ENCODE measurements around the gene ICAM4.
A peak's percentile ranks its signal among the peaks of the same experiment; 100 is the strongest.
"Not testable (repeated sequence)": the region's sequence is repeated elsewhere in the genome, so short reads cannot be mapped to it uniquely, and the experiment has no call there.

The ICAM4 gene

GRCh38 chr19:10286803-10287737 is at the start of gene ICAM4:
Gene ICAM4 (plus strand): TSS chr19:10286955. CDS start chr19:10287013, 58 bp downstream.
- peaks cover 13% of the 10 kb centered on the region for H3K4me1 ChIP-seq
- no peaks in the 10 kb centered on the region for H3K9me3 ChIP-seq
- no peak for DNase-seq (ENCODE audit: low spot score in 2 of 2)
- no peak within 1 kb of the TSS for H3K4me3 ChIP-seq
- no peaks in the 10 kb centered on the region for H3K27me3 ChIP-seq (ENCODE audit: low read depth)
- H3K36me3 ChIP-seq (replicated peaks), result no peaks in the 10 kb centered on the region
- in situ Hi-C loops (cut with MboI; ENCODE audit: low sequenced_read_pairs), result no loop called here

GRCh38 chr19:10237702-10238101 is 49.1 kb upstream of the ICAM4 start:
- Histone ChIP-seq H3K9me3 (no peaks in the 10 kb centered on the region), H3K36me3 (replicated peaks) (no peaks in the 10 kb centered on the region), H3K4me3 (no peak overlapping the region), H3K4me1 (no peaks in the 10 kb centered on the region), H3K27me3 (ENCODE audit: low read depth) (no peaks in the 10 kb centered on the region)
- in situ Hi-C loops (cut with MboI; ENCODE audit: low sequenced_read_pairs), result loop anchor here (25.0 kb wide), 1 partner anchor 300 kb away; the partner anchor contains the start of gene OLFM2
- DNase-seq (ENCODE audit: low spot score in 2 of 2), result no peak

GRCh38 chr19:10238172-10238783 is 48.5 kb upstream of the ICAM4 start:
- Histone ChIP-seq H3K4me1 (no peaks in the 10 kb centered on the region), H3K36me3 (replicated peaks) (no peaks in the 10 kb centered on the region), H3K27me3 (ENCODE audit: low read depth) (no peaks in the 10 kb centered on the region), H3K9me3 (no peaks in the 10 kb centered on the region), H3K4me3 (no peak overlapping the region)
- in situ Hi-C loops (cut with MboI; ENCODE audit: low sequenced_read_pairs), result loop anchor here (25.0 kb wide), 1 partner anchor 301 kb away; the partner anchor contains the start of gene OLFM2
- DNase-seq (ENCODE audit: low spot score in 2 of 2), result no peak

GRCh38 chr19:10241826-10242449 is 44.8 kb upstream of the ICAM4 start:
- not testable (repeated sequence) for H3K4me1 ChIP-seq; H3K36me3 ChIP-seq (replicated peaks); H3K27me3 ChIP-seq (ENCODE audit: low read depth); H3K9me3 ChIP-seq; DNase-seq (ENCODE audit: low spot score in 2 of 2); H3K4me3 ChIP-seq
- in situ Hi-C loops (cut with MboI; ENCODE audit: low sequenced_read_pairs), result loop anchor here (25.0 kb wide), 1 partner anchor 305 kb away; the partner anchor contains the start of gene OLFM2

GRCh38 chr19:10243606-10244005 is 43.1 kb upstream of the ICAM4 start:
- no peaks in the 10 kb centered on the region for H3K9me3 ChIP-seq
- in situ Hi-C loops (cut with MboI; ENCODE audit: low sequenced_read_pairs), result loop anchor here (25.0 kb wide), 1 partner anchor 306 kb away; the partner anchor contains the start of gene OLFM2
- no peaks in the 10 kb centered on the region for H3K27me3 ChIP-seq (ENCODE audit: low read depth)
- no peak for DNase-seq (ENCODE audit: low spot score in 2 of 2)
- no peak overlapping the region for H3K4me3 ChIP-seq
- no peaks in the 10 kb centered on the region for H3K36me3 ChIP-seq (replicated peaks)
- H3K4me1 ChIP-seq, result no peaks in the 10 kb centered on the region

- H3K4me1 ChIP-seq, result no peaks in the 10 kb centered on the region
- no peak for DNase-seq (ENCODE audit: low spot score in 2 of 2)
- H3K4me3 ChIP-seq, result no peak overlapping the region
- H3K27me3 ChIP-seq (ENCODE audit: low read depth), result no peaks in the 10 kb centered on the region
- no peaks in the 10 kb centered on the region for H3K36me3 ChIP-seq (replicated peaks)
- no peaks in the 10 kb centered on the region for H3K9me3 ChIP-seq
- in situ Hi-C loops (cut with MboI; ENCODE audit: low sequenced_read_pairs), result loop anchor here (25.0 kb wide), 1 partner anchor 308 kb away; the partner anchor contains the start of gene OLFM2
These were observed 41.4 kb upstream of the ICAM4 start for GRCh38 chr19:10245189-10245939.

GRCh38 chr19:10246511-10246910 is 40.2 kb upstream of the ICAM4 start:
- H3K4me1 ChIP-seq, result no peaks in the 10 kb centered on the region
- H3K9me3 ChIP-seq, result no peaks in the 10 kb centered on the region
- in situ Hi-C loops (cut with MboI; ENCODE audit: low sequenced_read_pairs), result loop anchor here (25.0 kb wide), 1 partner anchor 309 kb away; the partner anchor contains the start of gene OLFM2
- no peak for DNase-seq (ENCODE audit: low spot score in 2 of 2)
- H3K27me3 ChIP-seq (ENCODE audit: low read depth), result no peaks in the 10 kb centered on the region
- no peak overlapping the region for H3K4me3 ChIP-seq
- no peaks in the 10 kb centered on the region for H3K36me3 ChIP-seq (replicated peaks)

GRCh38 chr19:10251792-10252694 is 34.7 kb upstream of the ICAM4 start, which contains the start of gene MRPL4:
Gene MRPL4 (plus strand): TSS chr19:10252214. CDS start chr19:10252254, 40 bp downstream.
- peak; percentile 99 for DNase-seq (ENCODE audit: low spot score in 2 of 2)
- H3K27me3 ChIP-seq (ENCODE audit: low read depth), result no peaks in the 10 kb centered on the region
- H3K4me3 ChIP-seq, result peak within 1 kb of the TSS; percentile 96
- no peaks in the 10 kb centered on the region for H3K4me1 ChIP-seq
- in situ Hi-C loops (cut with MboI; ENCODE audit: low sequenced_read_pairs), result no loop called here
- H3K36me3 ChIP-seq (replicated peaks), result peaks cover 27% of the 10 kb centered on the region
- H3K9me3 ChIP-seq, result no peaks in the 10 kb centered on the region

- Histone ChIP-seq H3K27me3 (ENCODE audit: low read depth) (no peaks in the 10 kb centered on the region), H3K36me3 (replicated peaks) (peaks cover 34% of the 10 kb centered on the region), H3K4me1 (no peaks in the 10 kb centered on the region), H3K4me3 (peak overlapping the region; percentile 96), H3K9me3 (no peaks in the 10 kb centered on the region)
- in situ Hi-C loops (cut with MboI; ENCODE audit: low sequenced_read_pairs), result no loop called here
- no peak for DNase-seq (ENCODE audit: low spot score in 2 of 2)
These were observed 34.0 kb upstream of the ICAM4 start for GRCh38 chr19:10252707-10253106.

GRCh38 chr19:10254244-10254643 is 32.5 kb upstream of the ICAM4 start:
- DNase-seq (ENCODE audit: low spot score in 2 of 2), result no peak
- no peaks in the 10 kb centered on the region for H3K9me3 ChIP-seq
- no peak overlapping the region for H3K4me3 ChIP-seq
- in situ Hi-C loops (cut with MboI; ENCODE audit: low sequenced_read_pairs), result no loop called here
- no peaks in the 10 kb centered on the region for H3K4me1 ChIP-seq
- H3K27me3 ChIP-seq (ENCODE audit: low read depth), result no peaks in the 10 kb centered on the region
- H3K36me3 ChIP-seq (replicated peaks), result peaks cover 48% of the 10 kb centered on the region

- H3K4me1 ChIP-seq, result no peaks in the 10 kb centered on the region
- no peak for DNase-seq (ENCODE audit: low spot score in 2 of 2)
- H3K36me3 ChIP-seq (replicated peaks), result peaks cover 56% of the 10 kb centered on the region
- in situ Hi-C loops (cut with MboI; ENCODE audit: low sequenced_read_pairs), result no loop called here
- no peak overlapping the region for H3K4me3 ChIP-seq
- no peaks in the 10 kb centered on the region for H3K9me3 ChIP-seq
- no peaks in the 10 kb centered on the region for H3K27me3 ChIP-seq (ENCODE audit: low read depth)
These were observed 31.4 kb upstream of the ICAM4 start for GRCh38 chr19:10255358-10255757.

- Histone ChIP-seq H3K4me3 (no peak overlapping the region), H3K9me3 (no peaks in the 10 kb centered on the region), H3K4me1 (no peaks in the 10 kb centered on the region), H3K27me3 (ENCODE audit: low read depth) (no peaks in the 10 kb centered on the region), H3K36me3 (replicated peaks) (peaks cover 56% of the 10 kb centered on the region)
- in situ Hi-C loops (cut with MboI; ENCODE audit: low sequenced_read_pairs), result no loop called here
- DNase-seq (ENCODE audit: low spot score in 2 of 2), result no peak
These were observed 30.2 kb upstream of the ICAM4 start for GRCh38 chr19:10256551-10256950.

Measured in HAP-1 (cell line).